HepG2 (cell line): ENCODE measurements around the gene SLC7A6OS. TPM values are rescaled to one million over a fixed set of nuclear protein-coding genes. Genes with fewer than 3 reads are reported as not detected.
A peak's percentile ranks its signal among the peaks of the same experiment; 100 is the strongest.

Source experiments
- ATAC-seq: fragments of 200-7000 bp; cut with Tn5 transposase; 3 replicates; pipeline ENCODE4 v1.9.1; 2020; ENCODE audit warnings: mild to moderate bottlenecking, moderate library complexity
- BruUV-seq: library from RNA; stranded (reverse); fragments of 400-500 nt; replicated peaks from 2 replicates; lab custom pipeline; 2021; lab: Mats Ljungman, UMichigan
- CTCF ChIA-PET: fragments of 300-600 bp; formaldehyde crosslinking; extraction: SDS; loops from one replicate; lab custom pipeline; 2021; ENCODE audit warnings: low total read pairs, inconsistent platforms, low intra/inter-chr PET ratio; lab: Yijun Ruan, JAX
- POLR2A ChIA-PET: fragments of 350-600 bp; sonication (Branson Sonifier 250); formaldehyde crosslinking; loops from one replicate; lab custom pipeline; 2020; ENCODE audit warnings: antibody characterized with exemption, inconsistent platforms; lab: Yijun Ruan, JAX
- DNase-seq: peaks from one replicate; pipeline ENCODE4 v3.0.0-alpha.2; 2015; ENCODE audit warnings: low spot score
- FAIRE-seq: peaks from 3 replicates; lab custom pipeline; 2011; peaks lifted over from hg19 to GRCh38; lab: Jason Lieb, UNC
- H2AFZ ChIP-seq: one replicate; pipeline ENCODE4 v1.6.1; 2011; ENCODE audit warnings: low read length, inconsistent platforms
- H3K27ac ChIP-seq: fragments of 300-600 bp; 3 replicates; pipeline ENCODE4 v1.8.0; 2011; ENCODE audit warnings: mixed run types, mild to moderate bottlenecking, mixed read lengths, low read length, inconsistent platforms; ENCODE audit not compliant: insufficient read depth; ENCODE audit errors: extremely low read length
- H3K27me3 ChIP-seq, 2 experiments: fragments of 200-600 bp in 1 of 2; 2 replicates in 1 of 2; 3 replicates in 1 of 2; pipeline versions ENCODE4 v1.6.0 to v1.8.0; 2011; ENCODE audit warnings: low read length in 2 of 2, mild to moderate bottlenecking in 2 of 2, moderate library complexity in 2 of 2, inconsistent platforms in 1 of 2; ENCODE audit not compliant: insufficient read depth in 2 of 2, control insufficient read depth in 1 of 2
- H3K36me3 ChIP-seq, 2 experiments: fragments of 200-600 bp in 1 of 2; replicated peaks in 1 of 2; 2 replicates in 1 of 2; 3 replicates in 1 of 2; pipeline versions ENCODE4 v1.5.1 to v1.8.0; 2011; ENCODE audit warnings: low read length in 2 of 2, inconsistent platforms in 1 of 2; ENCODE audit not compliant: insufficient read depth in 2 of 2, control insufficient read depth in 1 of 2
- H3K4me1 ChIP-seq: 2 replicates; pipeline ENCODE4 v1.5.1; 2012; ENCODE audit warnings: low read length, inconsistent platforms; ENCODE audit not compliant: insufficient read depth
- H3K4me2 ChIP-seq: 2 replicates; pipeline ENCODE4 v1.6.0; 2011; ENCODE audit warnings: low read depth, low read length, inconsistent platforms
- H3K4me3 ChIP-seq, 3 experiments: fragments of 200-600 bp in 1 of 3; sonication (generic), shearing (Covaris generic) in 1 of 3; replicated peaks in 1 of 3; 2 replicates each; pipeline ENCODE4 v1.5.1; 2011 to 2016; ENCODE audit warnings: low read length in 3 of 3, inconsistent platforms in 2 of 3, low read depth in 2 of 3, mild to moderate bottlenecking in 2 of 3, control low read depth in 1 of 3, mixed read lengths in 1 of 3; ENCODE audit not compliant: insufficient read depth in 1 of 3
- H3K79me2 ChIP-seq: one replicate; pipeline ENCODE4 v1.6.1; 2011; ENCODE audit warnings: low read length, inconsistent platforms; ENCODE audit not compliant: insufficient read depth
- H3K9ac ChIP-seq: 2 replicates; pipeline ENCODE4 v1.6.0; 2011; ENCODE audit warnings: mild to moderate bottlenecking, low read depth, low read length, inconsistent platforms; ENCODE audit not compliant: insufficient read depth
- H3K9me3 ChIP-seq: 2 replicates; pipeline ENCODE4 v1.5.1; 2012; ENCODE audit warnings: mild to moderate bottlenecking, low read length
- H4K20me1 ChIP-seq: 2 replicates; pipeline ENCODE4 v1.6.0; 2011; ENCODE audit warnings: inconsistent platforms, mild to moderate bottlenecking, low read length, moderate library complexity; ENCODE audit not compliant: insufficient read depth
- HDAC1 ChIP-seq: sonication (generic); formaldehyde crosslinking; IDR thresholded peaks from 2 replicates; pipeline ENCODE4 v1.5.1; 2020; ENCODE audit warnings: mild to moderate bottlenecking, missing genetic modification reagents
- IKZF4 ChIP-seq: sonication (generic); formaldehyde crosslinking; IDR thresholded peaks from 2 replicates; pipeline ENCODE4 v1.5.1; 2020; ENCODE audit warnings: borderline replicate concordance, mild to moderate bottlenecking, low read depth, missing genetic modification reagents; ENCODE audit errors: not compliant biosample characterization
- MXI1 ChIP-seq: IDR thresholded peaks from 3 replicates; pipeline ENCODE4 v1.6.1; 2012; ENCODE audit warnings: low read depth, low read length, inconsistent platforms, borderline replicate concordance
- NBN ChIP-seq: fragments of 450-650 bp; conservative IDR thresholded peaks from 2 replicates; pipeline ENCODE4 v1.6.1; 2017
- ZFP90 ChIP-seq: sonication (generic); formaldehyde crosslinking; IDR thresholded peaks from 2 replicates; pipeline ENCODE4 v1.8.0; 2022; ENCODE audit warnings: missing genetic modification reagents, mild to moderate bottlenecking, inconsistent platforms, borderline replicate concordance
- ZNF331 ChIP-seq: sonication (generic); formaldehyde crosslinking; IDR thresholded peaks from 2 replicates; pipeline ENCODE4 v1.4.0; 2020; ENCODE audit warnings: missing genetic modification reagents
- WGBS: methylation state at CpG from one replicate; pipeline ENCODE4 v1.1.6; 2017; ENCODE audit warnings: low lambda C conversion rate; 5-methylcytosine and 5-hydroxymethylcytosine counted together
- in situ Hi-C: cut with HindIII; loops from 2 replicates; pipeline ENCODE4 v1.10.0; 2017; ENCODE audit warnings: low pct_unique_long_range_greater_than_20kb; ENCODE audit not compliant: extremely low pct_ligation_motif_present
- intact Hi-C: fragments of 100-400 bp; cut with micrococcal nuclease; formaldehyde crosslinking; loops from one replicate; pipeline ENCODE4 v1.10.0; 2022; ENCODE audit not compliant: unreplicated experiment
- polyA plus RNA-seq, 8 experiments: library from polyadenylated mRNA; depleted of rRNA in 3 of 8; stranded (reverse) in 7 of 8; unstranded in 1 of 8; fragments of >200 nt; fragmentation: Illumina TruSeq in 4 of 8; extraction: Trizol in 4 of 8; gene quantifications; 2 replicates each; pipeline versions ENCODE4 v1.2.1 to v1.2.3, GENCODE V29; 2011 to 2016; ENCODE audit warnings: low read depth in 4 of 8, missing spikeins in 1 of 8, mixed read lengths in 1 of 8; ENCODE audit not compliant: insufficient read depth in 1 of 8
- total RNA-seq, 5 experiments: library from RNA; depleted of rRNA; stranded (reverse); fragments of >200 nt; fragmentation: Illumina TruSeq; extraction: Trizol; gene quantifications; 2 replicates each; pipeline ENCODE4 v1.2.3, GENCODE V29; 2016; ENCODE audit warnings: low read depth in 1 of 5
- TF ChIP-seq, protein P1 (sequence below): sonication (generic); formaldehyde crosslinking; IDR thresholded peaks from 2 replicates; pipeline ENCODE4 v1.4.0; 2020; ENCODE audit warnings: missing genetic modification reagents
- TF ChIP-seq, protein P2 (sequence below): sonication (generic); formaldehyde crosslinking; IDR thresholded peaks from 2 replicates; pipeline ENCODE4 v1.9.0; 2021; ENCODE audit warnings: mild to moderate bottlenecking, missing genetic modification reagents
- TF ChIP-seq, protein P3 (sequence below): sonication (generic); formaldehyde crosslinking; IDR thresholded peaks from 2 replicates; pipeline ENCODE4 v1.4.0; 2020; ENCODE audit warnings: missing genetic modification reagents

The SLC7A6OS gene
- total and polyA plus RNA-seq, 2 of the 13 experiments (the other 11 are each of a cell fraction or from before 2014, with no cell fraction given): 11.2 to 21.5 TPM

DNA sequence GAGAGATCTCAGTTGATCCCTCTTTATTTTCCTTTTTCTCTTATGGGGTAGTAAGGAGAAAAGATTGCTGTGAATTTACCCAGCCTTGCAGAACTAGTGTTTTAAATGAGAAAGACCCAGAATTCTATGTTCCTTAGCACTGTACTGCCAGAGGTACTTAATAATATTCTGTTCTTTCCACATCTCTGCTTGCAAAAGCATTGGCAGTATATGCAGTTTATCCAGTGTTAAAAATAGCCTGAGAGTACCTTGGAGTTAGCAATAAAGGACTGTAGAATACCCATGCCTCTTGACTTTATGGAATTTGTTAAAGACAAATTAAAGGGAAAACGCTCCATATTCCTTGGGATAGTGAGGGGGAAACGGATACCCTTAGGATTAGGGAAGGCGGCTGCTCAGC lies 34.5 kb downstream of the SLC7A6OS start (continued):
- TF ChIP-seq, protein P1, sequence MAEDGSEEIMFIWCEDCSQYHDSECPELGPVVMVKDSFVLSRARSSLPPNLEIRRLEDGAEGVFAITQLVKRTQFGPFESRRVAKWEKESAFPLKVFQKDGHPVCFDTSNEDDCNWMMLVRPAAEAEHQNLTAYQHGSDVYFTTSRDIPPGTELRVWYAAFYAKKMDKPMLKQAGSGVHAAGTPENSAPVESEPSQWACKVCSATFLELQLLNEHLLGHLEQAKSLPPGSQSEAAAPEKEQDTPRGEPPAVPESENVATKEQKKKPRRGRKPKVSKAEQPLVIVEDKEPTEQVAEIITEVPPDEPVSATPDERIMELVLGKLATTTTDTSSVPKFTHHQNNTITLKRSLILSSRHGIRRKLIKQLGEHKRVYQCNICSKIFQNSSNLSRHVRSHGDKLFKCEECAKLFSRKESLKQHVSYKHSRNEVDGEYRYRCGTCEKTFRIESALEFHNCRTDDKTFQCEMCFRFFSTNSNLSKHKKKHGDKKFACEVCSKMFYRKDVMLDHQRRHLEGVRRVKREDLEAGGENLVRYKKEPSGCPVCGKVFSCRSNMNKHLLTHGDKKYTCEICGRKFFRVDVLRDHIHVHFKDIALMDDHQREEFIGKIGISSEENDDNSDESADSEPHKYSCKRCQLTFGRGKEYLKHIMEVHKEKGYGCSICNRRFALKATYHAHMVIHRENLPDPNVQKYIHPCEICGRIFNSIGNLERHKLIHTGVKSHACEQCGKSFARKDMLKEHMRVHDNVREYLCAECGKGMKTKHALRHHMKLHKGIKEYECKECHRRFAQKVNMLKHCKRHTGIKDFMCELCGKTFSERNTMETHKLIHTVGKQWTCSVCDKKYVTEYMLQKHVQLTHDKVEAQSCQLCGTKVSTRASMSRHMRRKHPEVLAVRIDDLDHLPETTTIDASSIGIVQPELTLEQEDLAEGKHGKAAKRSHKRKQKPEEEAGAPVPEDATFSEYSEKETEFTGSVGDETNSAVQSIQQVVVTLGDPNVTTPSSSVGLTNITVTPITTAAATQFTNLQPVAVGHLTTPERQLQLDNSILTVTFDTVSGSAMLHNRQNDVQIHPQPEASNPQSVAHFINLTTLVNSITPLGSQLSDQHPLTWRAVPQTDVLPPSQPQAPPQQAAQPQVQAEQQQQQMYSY (CRISPR knock-in tag): no peak
- TF ChIP-seq ZFP90: no peak
- no peak for TF ChIP-seq IKZF4 (CRISPR knock-in tag)
- TF ChIP-seq, all 625 proteins: peak for 0

DNA sequence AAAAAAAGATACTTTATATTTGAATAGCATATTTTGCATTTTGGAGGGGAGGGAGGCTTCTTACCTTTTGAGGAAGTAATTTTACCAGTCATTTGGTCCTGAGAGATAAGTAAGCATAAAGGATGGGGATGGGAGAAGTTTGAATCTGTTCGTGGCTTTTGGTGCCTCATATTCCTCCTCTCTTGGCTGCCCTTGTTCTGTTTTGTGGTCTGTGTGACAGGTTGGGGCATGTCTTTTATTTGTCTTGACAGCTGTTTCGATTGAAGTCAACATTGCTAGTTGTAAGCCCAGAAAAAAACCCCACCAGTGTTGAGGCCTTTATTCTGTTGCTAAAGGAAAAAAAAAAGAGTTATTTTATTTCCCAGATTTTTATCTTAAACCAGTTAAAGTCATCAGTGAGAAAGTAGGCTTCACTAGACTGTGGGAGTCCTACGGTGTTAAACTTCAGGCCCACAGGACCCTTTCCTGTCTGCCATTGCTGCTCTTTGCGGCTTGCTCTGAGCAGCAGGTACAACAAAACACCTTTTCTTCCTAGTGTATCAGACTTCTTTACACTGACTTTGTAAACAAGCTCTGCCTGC lies 35.0 kb downstream of the SLC7A6OS start:
- CTCF ChIA-PET: no interaction called here
- peak overlapping the region; percentile 27; the same call in 1 of the 2 replicates for H3K9ac ChIP-seq
- H3K27ac ChIP-seq: peak overlapping the region; percentile 52
- no peaks in the 10 kb centered on the region for H3K27me3 ChIP-seq
- TSS peak; percentile 35 for BruUV-seq
- ATAC-seq (peak; percentile 24; the same call in 1 of the 3 replicates), FAIRE-seq (peak; percentile 58), DNase-seq (peak; percentile 35)
- peaks cover 52% of the 10 kb centered on the region for H3K79me2 ChIP-seq
- H3K4me2 ChIP-seq: peak overlapping the region; percentile 48
- no peak overlapping the region for H2AFZ ChIP-seq
- 53% methylated on average over 4 of the region's 4 CpGs for WGBS
- H3K36me3 ChIP-seq: peaks cover 20 to 44% of the 10 kb centered on the region in 2 experiments
- in situ Hi-C loops: no loop called here
- H4K20me1 ChIP-seq: peaks cover 9% of the 10 kb centered on the region; the same call in 1 of the 2 replicates
- no peaks in the 10 kb centered on the region for H3K9me3 ChIP-seq
- intact Hi-C loops: no loop called here
- H3K4me1 ChIP-seq: peaks cover 67% of the 10 kb centered on the region
- no peak overlapping the region for H3K4me3 ChIP-seq
- POLR2A ChIA-PET: interaction anchor here (1.1 to 2.4 kb wide), 3 partner anchors 9 to 36 kb away, joined by 3 to 16 read pairs (median 10); partner anchors contain the start of genes PRMT7, SLC7A6 and SLC7A6OS
- TF ChIP-seq MXI1: peak; percentile 72; the same call in 2 of the 3 replicates
- peak; percentile 44; the same call in 1 of the 2 replicates for TF ChIP-seq HDAC1
- TF ChIP-seq, protein P2, sequence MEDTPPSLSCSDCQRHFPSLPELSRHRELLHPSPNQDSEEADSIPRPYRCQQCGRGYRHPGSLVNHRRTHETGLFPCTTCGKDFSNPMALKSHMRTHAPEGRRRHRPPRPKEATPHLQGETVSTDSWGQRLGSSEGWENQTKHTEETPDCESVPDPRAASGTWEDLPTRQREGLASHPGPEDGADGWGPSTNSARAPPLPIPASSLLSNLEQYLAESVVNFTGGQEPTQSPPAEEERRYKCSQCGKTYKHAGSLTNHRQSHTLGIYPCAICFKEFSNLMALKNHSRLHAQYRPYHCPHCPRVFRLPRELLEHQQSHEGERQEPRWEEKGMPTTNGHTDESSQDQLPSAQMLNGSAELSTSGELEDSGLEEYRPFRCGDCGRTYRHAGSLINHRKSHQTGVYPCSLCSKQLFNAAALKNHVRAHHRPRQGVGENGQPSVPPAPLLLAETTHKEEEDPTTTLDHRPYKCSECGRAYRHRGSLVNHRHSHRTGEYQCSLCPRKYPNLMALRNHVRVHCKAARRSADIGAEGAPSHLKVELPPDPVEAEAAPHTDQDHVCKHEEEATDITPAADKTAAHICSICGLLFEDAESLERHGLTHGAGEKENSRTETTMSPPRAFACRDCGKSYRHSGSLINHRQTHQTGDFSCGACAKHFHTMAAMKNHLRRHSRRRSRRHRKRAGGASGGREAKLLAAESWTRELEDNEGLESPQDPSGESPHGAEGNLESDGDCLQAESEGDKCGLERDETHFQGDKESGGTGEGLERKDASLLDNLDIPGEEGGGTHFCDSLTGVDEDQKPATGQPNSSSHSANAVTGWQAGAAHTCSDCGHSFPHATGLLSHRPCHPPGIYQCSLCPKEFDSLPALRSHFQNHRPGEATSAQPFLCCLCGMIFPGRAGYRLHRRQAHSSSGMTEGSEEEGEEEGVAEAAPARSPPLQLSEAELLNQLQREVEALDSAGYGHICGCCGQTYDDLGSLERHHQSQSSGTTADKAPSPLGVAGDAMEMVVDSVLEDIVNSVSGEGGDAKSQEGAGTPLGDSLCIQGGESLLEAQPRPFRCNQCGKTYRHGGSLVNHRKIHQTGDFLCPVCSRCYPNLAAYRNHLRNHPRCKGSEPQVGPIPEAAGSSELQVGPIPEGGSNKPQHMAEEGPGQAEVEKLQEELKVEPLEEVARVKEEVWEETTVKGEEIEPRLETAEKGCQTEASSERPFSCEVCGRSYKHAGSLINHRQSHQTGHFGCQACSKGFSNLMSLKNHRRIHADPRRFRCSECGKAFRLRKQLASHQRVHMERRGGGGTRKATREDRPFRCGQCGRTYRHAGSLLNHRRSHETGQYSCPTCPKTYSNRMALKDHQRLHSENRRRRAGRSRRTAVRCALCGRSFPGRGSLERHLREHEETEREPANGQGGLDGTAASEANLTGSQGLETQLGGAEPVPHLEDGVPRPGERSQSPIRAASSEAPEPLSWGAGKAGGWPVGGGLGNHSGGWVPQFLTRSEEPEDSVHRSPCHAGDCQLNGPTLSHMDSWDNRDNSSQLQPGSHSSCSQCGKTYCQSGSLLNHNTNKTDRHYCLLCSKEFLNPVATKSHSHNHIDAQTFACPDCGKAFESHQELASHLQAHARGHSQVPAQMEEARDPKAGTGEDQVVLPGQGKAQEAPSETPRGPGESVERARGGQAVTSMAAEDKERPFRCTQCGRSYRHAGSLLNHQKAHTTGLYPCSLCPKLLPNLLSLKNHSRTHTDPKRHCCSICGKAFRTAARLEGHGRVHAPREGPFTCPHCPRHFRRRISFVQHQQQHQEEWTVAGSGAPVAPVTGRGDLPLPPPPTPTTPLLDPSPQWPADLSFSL: 0 out of 2 replicates have a peak, but pooled peaks have one; percentile 16
- TF ChIP-seq NBN: no peak
- TF ChIP-seq, protein P3, sequence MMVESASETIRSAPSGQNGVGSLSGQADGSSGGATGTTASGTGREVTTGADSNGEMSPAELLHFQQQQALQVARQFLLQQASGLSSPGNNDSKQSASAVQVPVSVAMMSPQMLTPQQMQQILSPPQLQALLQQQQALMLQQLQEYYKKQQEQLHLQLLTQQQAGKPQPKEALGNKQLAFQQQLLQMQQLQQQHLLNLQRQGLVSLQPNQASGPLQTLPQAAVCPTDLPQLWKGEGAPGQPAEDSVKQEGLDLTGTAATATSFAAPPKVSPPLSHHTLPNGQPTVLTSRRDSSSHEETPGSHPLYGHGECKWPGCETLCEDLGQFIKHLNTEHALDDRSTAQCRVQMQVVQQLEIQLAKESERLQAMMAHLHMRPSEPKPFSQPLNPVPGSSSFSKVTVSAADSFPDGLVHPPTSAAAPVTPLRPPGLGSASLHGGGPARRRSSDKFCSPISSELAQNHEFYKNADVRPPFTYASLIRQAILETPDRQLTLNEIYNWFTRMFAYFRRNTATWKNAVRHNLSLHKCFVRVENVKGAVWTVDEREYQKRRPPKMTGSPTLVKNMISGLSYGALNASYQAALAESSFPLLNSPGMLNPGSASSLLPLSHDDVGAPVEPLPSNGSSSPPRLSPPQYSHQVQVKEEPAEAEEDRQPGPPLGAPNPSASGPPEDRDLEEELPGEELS: no peak
- no peak for TF ChIP-seq ZNF331
